ENCODE data around the gene ERICH6. TPM values are rescaled to one million over a fixed set of nuclear protein-coding genes. Genes with fewer than 3 reads are reported as not detected.

The ERICH6 gene
- total RNA-seq, 4 donors from 2014 or later, result 0.68 TPM; not detected in 3

DNA sequence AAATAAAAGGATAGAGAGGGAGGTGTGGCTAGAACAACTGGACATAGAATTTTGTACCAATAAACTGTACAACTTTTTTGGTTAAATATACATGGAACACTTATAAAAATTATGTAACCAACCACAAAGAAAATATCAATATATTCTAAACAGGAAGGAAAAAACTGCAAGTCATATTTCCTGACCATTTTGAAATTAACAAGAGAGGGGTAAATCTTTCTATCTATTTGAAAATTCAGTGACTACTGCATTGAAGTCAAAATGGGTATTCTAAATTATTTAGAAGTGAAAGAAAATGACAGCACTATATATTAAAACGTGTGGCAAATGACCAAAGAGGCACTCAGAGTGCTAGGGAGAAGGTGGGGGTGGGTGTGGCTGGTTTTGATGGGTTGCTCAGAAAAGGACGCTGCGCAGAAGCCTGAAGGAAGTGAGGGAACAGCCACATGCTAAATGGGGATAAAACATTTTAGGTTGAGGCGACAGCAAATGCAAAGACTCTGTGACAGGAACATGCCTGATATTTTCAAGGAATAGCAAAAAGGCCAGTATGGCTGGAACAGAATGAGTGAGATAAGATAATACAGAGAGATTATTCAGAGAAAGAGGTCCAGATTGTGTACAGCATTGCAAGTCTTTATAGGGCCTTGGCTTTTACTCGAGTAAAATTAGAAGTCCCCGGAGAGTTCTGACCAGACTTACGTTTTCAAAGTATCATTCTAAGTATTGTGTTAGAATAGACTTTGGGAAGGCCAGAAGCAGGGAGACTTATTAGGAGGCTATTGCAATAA is 41.1 kb downstream of the ERICH6 start:
- H3K27ac ChIP-seq, result no peak overlapping the region
- no peak overlapping the region for H3K4me3 ChIP-seq
- DNase-seq (ENCODE audit: low spot score in 2 of 2), result no peak
- H3K9me3 ChIP-seq, result no peaks in the 10 kb centered on the region
- no peaks in the 10 kb centered on the region for H3K27me3 ChIP-seq
- H3K4me1 ChIP-seq, result no peaks in the 10 kb centered on the region
- no peaks in the 10 kb centered on the region for H3K36me3 ChIP-seq
- WGBS, result 69% methylated on average over 7 of the region's 7 CpGs
- no peak for TF ChIP-seq EP300 (IDR thresholded peaks at IDR 0.05)
- TF ChIP-seq, protein P1, sequence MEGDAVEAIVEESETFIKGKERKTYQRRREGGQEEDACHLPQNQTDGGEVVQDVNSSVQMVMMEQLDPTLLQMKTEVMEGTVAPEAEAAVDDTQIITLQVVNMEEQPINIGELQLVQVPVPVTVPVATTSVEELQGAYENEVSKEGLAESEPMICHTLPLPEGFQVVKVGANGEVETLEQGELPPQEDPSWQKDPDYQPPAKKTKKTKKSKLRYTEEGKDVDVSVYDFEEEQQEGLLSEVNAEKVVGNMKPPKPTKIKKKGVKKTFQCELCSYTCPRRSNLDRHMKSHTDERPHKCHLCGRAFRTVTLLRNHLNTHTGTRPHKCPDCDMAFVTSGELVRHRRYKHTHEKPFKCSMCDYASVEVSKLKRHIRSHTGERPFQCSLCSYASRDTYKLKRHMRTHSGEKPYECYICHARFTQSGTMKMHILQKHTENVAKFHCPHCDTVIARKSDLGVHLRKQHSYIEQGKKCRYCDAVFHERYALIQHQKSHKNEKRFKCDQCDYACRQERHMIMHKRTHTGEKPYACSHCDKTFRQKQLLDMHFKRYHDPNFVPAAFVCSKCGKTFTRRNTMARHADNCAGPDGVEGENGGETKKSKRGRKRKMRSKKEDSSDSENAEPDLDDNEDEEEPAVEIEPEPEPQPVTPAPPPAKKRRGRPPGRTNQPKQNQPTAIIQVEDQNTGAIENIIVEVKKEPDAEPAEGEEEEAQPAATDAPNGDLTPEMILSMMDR (IDR thresholded peaks at IDR 0.05), result no peak
- no peak for TF ChIP-seq POLR2A (IDR thresholded peaks at IDR 0.05)
- no peak for TF ChIP-seq POLR2AphosphoS5 (IDR thresholded peaks at IDR 0.05)

DNA sequence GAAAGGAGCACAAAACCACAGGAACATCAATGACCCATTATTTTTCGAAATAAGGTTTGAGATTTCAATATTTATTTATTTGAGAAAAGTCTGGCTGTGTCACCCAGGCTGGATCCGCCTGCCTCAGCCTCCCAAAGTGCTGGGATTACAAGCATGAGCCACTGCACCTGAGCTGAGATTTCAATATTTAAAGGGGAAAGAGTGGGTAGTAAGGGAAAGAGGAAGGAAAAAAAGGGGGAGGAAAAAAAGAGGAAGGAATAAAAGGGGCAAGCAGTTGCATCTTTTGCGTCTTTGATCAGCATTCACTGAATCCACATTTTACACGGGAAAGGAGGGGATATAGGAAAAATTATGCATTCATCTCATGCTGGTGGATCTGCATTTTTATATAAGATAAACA is 47.4 kb downstream of the ERICH6 start:
- no peak overlapping the region for H3K27ac ChIP-seq
- no peaks in the 10 kb centered on the region for H3K4me1 ChIP-seq
- H3K27me3 ChIP-seq, result no peaks in the 10 kb centered on the region
- no peak overlapping the region for H3K4me3 ChIP-seq
- no peak for DNase-seq (ENCODE audit: low spot score in 2 of 2)
- WGBS, result 76% methylated on average over 4 of the region's 4 CpGs
- no peaks in the 10 kb centered on the region for H3K36me3 ChIP-seq
- TF ChIP-seq, protein P1 (IDR thresholded peaks at IDR 0.05), result no peak
- TF ChIP-seq POLR2A (IDR thresholded peaks at IDR 0.05) (no peak), POLR2AphosphoS5 (IDR thresholded peaks at IDR 0.05) (no peak), EP300 (IDR thresholded peaks at IDR 0.05) (no peak)
- H3K9me3 ChIP-seq, result no peaks in the 10 kb centered on the region

DNA sequence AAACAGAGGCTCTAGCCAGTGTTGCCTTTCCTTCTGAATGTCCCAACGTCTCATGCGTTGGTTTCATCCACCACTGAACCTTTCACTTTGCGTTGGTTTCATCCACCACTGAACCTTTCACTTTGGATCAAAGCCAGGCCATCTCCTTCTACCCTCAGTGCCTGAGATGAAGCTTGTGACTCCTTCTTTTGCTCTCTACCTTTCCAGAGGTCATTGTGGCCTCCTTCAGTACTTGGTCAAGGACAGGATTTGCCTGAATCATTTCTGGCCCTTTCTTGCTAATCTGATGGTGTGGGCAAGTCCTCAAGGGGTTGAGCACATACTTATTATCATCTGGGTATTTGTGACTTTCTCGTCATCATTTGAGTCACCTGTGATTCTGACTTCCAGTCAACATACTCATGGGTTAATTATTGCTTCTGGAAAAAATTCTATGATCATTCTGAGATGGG is 50.6 kb downstream of the ERICH6 start:
- H3K4me3 ChIP-seq, result no peak overlapping the region
- H3K4me1 ChIP-seq, result no peaks in the 10 kb centered on the region
- no peaks in the 10 kb centered on the region for H3K9me3 ChIP-seq
- TF ChIP-seq, protein P1 (IDR thresholded peaks at IDR 0.05), result no peak
- TF ChIP-seq POLR2AphosphoS5 (IDR thresholded peaks at IDR 0.05) (no peak), EP300 (IDR thresholded peaks at IDR 0.05) (no peak), POLR2A (IDR thresholded peaks at IDR 0.05) (no peak)
- H3K27ac ChIP-seq, result no peak overlapping the region
- no peaks in the 10 kb centered on the region for H3K27me3 ChIP-seq
- WGBS, result 89% methylated on average over 4 of the region's 4 CpGs
- no peak for DNase-seq (ENCODE audit: low spot score in 2 of 2)
- no peaks in the 10 kb centered on the region for H3K36me3 ChIP-seq

DNA sequence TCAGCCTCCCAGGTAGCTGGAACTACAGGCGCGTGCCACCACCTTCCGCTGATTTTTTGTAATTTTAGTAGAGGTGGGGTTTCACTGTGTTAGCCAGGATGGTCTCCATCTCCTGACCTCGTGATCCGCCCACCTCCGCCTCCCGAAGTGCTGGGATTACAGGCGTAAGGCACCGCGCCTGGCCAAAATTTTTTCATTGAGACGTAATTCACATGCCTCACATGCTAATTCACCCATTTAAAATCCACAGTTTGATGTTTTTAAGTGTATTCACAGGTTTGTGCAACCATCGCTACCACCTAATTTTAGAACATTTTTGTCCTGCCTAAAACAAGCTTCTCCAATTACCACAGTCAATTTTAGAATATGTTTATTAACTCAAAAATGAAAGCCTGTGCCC is 63.5 kb downstream of the ERICH6 start:
- no peak overlapping the region for H3K4me3 ChIP-seq
- WGBS, result 96% methylated on average over 12 of the region's 12 CpGs
- H3K36me3 ChIP-seq, result no peaks in the 10 kb centered on the region
- no peaks in the 10 kb centered on the region for H3K27me3 ChIP-seq
- no peak for DNase-seq (ENCODE audit: low spot score in 2 of 2)
- no peaks in the 10 kb centered on the region for H3K4me1 ChIP-seq
- TF ChIP-seq EP300 (IDR thresholded peaks at IDR 0.05) (no peak), POLR2A (IDR thresholded peaks at IDR 0.05) (no peak), POLR2AphosphoS5 (IDR thresholded peaks at IDR 0.05) (no peak)
- TF ChIP-seq, protein P1 (IDR thresholded peaks at IDR 0.05), result no peak
- no peak overlapping the region for H3K27ac ChIP-seq
- no peaks in the 10 kb centered on the region for H3K9me3 ChIP-seq

DNA sequence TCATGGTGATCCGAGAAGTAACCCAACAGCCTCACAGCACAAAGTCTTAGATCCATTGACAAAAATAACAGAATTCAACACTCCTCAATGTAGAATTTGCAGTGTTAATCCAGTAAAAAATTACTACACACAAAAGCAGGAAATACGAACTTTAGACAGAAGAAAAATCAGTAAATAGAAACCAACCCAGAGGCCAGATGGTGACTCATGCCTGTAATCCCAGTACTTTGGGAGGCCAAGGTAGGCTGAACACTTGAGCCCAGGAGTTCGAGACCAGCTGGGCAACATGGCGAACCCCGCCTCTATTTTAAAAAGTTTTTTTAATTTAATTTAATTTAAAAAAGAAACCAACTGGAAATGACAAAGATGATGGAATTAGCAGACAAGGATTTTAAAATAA is 64.5 kb downstream of the ERICH6 start:
- no peaks in the 10 kb centered on the region for H3K36me3 ChIP-seq
- 74% methylated on average over 5 of the region's 5 CpGs for WGBS

More for the DNA sequence above, 64.5 kb downstream of the ERICH6 start:
- Histone ChIP-seq H3K9me3 (no peaks in the 10 kb centered on the region), H3K4me1 (no peaks in the 10 kb centered on the region), H3K4me3 (no peak overlapping the region), H3K27me3 (no peaks in the 10 kb centered on the region), H3K27ac (no peak overlapping the region)
- no peak for TF ChIP-seq EP300 (IDR thresholded peaks at IDR 0.05)
- TF ChIP-seq POLR2AphosphoS5 (IDR thresholded peaks at IDR 0.05), result no peak
- TF ChIP-seq POLR2A (IDR thresholded peaks at IDR 0.05), result no peak
- TF ChIP-seq, protein P1 (IDR thresholded peaks at IDR 0.05), result no peak
- no peak for DNase-seq (ENCODE audit: low spot score in 2 of 2)
